GM06990 (cell line): ENCODE data around the gene PSMD13.
"Not testable (repeated sequence)": the region's sequence is repeated elsewhere in the genome, so short reads cannot be mapped to it uniquely, and the experiment has no call there.

Experiments used
- DNase-seq: peaks from one replicate; pipeline ENCODE4 v3.0.0-alpha.2; 2011; ENCODE audit not compliant: insufficient read length; ENCODE audit errors: extremely low read depth
- H3K27me3 ChIP-seq: replicated peaks from 2 replicates; pipeline ENCODE4 v1.6.0; 2011; ENCODE audit warnings: low read length; ENCODE audit not compliant: control insufficient read depth, insufficient read depth
- H3K36me3 ChIP-seq: 2 replicates; pipeline ENCODE4 v1.5.1; 2011; ENCODE audit warnings: low read length; ENCODE audit not compliant: control insufficient read depth, insufficient read depth
- H3K4me3 ChIP-seq: replicated peaks from 2 replicates; pipeline ENCODE4 v1.5.1; 2011; ENCODE audit warnings: low read depth, mild to moderate bottlenecking, control low read depth, low read length
- CTCF ChIP-seq: IDR thresholded peaks from 2 replicates; pipeline ENCODE4 v1.5.1; 2011; ENCODE audit warnings: low read length, control low read depth, mild to moderate bottlenecking, inconsistent platforms; ENCODE audit not compliant: insufficient read depth, poor library complexity, severe bottlenecking

PSMD13 gene

DNA sequence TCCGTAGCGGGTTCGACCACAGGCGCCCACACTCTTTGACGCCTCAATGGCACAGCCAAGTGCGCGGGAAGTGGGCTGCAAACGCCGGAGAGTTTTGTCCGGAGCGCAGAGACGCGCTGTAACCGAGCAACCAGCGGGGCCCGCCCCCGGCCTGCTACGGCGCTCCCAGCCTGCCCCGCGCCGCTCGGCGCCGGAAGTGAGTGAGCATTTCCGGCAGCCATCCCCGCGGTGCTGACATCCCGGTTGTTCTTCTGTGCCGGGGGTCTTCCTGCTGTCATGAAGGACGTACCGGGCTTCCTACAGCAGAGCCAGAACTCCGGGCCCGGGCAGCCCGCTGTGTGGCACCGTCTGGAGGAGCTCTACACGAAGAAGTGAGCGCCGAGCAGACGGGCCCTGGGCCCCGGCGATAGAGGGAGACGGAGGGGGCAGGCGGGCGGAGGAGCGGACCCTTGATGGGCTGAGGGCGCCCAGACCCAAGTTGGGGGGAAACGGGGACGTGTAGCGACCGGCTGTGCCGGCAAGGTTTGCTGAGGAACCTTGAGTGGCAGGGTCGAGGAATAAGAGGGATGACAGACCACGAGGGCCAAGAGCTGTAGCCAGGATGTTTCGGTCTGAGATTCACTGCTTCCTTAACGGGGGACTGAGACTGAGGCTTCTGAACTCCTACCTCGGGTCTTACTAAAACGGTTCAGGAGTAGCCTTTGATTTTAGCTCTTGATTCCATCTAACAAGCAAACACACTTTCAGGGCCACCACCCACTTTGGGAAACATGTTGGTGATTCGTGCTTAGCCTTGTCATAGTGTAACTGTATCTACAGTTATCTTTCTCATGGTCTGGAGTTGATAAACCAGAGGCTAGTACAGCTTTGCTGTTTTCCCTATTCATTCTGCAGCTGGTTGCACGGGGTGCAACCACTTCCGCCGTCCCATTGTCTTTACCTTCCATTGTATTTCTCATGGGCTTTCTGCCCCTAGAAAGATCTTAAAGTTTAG, at the start of gene PSMD13:
PSMD13 (plus strand) TSS at position 203 of the 994 bp plus-strand sequence; CDS start at position 277, 74 bp downstream.
- Histone ChIP-seq H3K27me3 (no peaks in the 10 kb centered on the region), H3K36me3 (no peaks in the 10 kb centered on the region), H3K4me3 (peak within 1 kb of the TSS; percentile 84)
- no peak for TF ChIP-seq CTCF
- DNase-seq: peak; percentile 89

DNA sequence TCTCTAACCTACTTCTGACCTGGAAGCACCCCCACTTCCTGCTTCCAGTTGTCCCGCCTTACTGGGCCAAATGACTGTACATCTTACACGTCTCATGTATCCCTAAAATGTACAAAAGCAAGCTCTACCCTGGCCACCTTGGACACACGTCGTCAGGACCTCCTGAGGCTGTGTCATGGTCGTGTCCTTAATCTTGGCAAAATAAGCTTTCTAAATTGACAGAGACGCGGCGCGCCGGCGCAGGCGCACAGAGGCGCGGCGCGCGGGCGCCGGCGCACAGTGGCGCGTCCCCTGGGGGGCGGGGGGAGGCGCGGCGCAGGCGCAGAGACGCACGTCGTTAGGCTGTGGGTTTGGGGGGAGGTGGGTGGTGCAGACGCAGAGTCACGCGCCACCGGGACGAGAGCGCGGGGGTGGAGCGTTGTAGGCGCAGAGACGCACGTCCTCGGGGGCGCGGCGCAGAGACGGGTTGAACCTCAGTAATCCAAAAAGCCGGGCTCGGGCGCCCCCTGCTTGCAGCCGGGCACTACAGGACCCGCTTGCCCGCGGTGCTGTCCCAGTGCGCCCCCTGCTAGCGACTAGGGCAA, 47.5 kb upstream of the PSMD13 start:
- DNase-seq: peak; percentile 59
- H3K36me3 ChIP-seq, H3K27me3 ChIP-seq, H3K4me3 ChIP-seq: not testable (repeated sequence)
- TF ChIP-seq CTCF: peak; percentile 29

DNA sequence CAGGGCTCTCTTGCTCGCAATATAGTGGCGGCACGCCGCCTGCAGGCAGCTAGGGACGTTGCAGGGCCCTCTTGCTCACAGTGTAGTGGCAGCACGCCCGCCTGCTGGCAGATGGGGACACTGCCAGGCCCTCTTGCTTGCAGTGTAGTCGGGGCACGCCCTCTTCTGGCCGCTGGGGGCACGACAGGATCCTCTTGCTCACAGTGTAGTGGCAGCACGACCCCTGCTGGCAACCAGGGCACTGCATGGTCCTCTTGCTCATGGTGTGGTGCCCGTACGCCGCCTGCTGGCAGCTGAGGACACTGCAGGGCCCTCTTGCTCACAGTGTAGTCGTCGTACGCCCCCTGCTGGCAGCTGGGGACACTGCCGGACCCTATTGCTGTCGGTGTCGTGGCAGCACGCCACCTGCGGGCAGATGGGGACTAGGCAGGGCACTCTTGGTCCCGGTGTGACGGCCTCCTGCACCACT, 46.9 kb upstream of the PSMD13 start:
- not testable (repeated sequence) for DNase-seq, H3K27me3 ChIP-seq, H3K4me3 ChIP-seq, H3K36me3 ChIP-seq

DNA sequence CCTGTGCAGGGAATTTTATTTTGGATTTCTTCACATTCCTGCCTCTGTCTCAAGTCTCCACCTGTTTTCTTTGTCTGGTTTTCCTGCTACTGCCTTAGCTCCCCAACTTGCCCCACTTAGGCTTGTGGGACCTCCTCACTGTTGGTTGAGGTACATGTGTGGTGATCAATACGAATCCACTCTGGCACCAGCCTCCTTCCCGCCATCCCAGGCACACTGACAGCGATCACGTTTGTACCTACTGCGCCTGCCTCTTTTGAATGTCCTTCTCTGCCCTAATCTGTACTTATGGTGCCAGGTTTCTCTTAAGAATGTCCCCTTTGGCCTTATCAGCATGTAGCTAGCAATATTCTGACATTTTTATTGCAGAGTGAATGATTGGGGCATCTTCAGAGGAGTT, 46.2 kb upstream of the PSMD13 start:
- DNase-seq, H3K4me3 ChIP-seq, H3K36me3 ChIP-seq, H3K27me3 ChIP-seq: not testable (repeated sequence)

GRCh38 chr11:191490-192478, 45.0 kb upstream of the PSMD13 start:
- not testable (repeated sequence) for H3K4me3 ChIP-seq
- DNase-seq: peak; percentile 3

GRCh38 chr11:192674-193128, 44.1 kb upstream of the PSMD13 start, which contains the start of gene SCGB1C1:
SCGB1C1 (plus strand) TSS chr11:193078; CDS start chr11:193100, 22 bp downstream.
- not testable (repeated sequence) for H3K27me3 ChIP-seq, H3K36me3 ChIP-seq, H3K4me3 ChIP-seq, DNase-seq

More at GRCh38 chr11:191490-192478, 45.0 kb upstream of the PSMD13 start:
- H3K36me3 ChIP-seq, H3K27me3 ChIP-seq: not testable (repeated sequence)

- DNase-seq, H3K27me3 ChIP-seq, H3K36me3 ChIP-seq: not testable (repeated sequence)
Observed at GRCh38 chr11:193481-193880, 43.3 kb upstream of the PSMD13 start.

More at GRCh38 chr11:193481-193880, 43.3 kb upstream of the PSMD13 start:
- not testable (repeated sequence) for H3K4me3 ChIP-seq
